AG04450 (cell line): ENCODE data around the gene RGR. TPM values are rescaled to one million over a fixed set of nuclear protein-coding genes. Genes with fewer than 3 reads are reported as not detected.

Experiments
- CTCF ChIA-PET: fragments of 300-600, 350-600 bp; formaldehyde crosslinking; extraction: SDS; loops from one replicate; lab custom pipeline; 2022; ENCODE audit warnings: antibody characterized with exemption, inconsistent platforms; lab: Charles Lee
- POLR2A ChIA-PET: fragments of 350-600 bp; formaldehyde crosslinking; extraction: SDS; loops from one replicate; lab custom pipeline; 2021; ENCODE audit warnings: antibody characterized with exemption, inconsistent platforms; lab: Yijun Ruan, JAX
- DNase-seq: peaks from one replicate; pipeline ENCODE4 v3.0.0-alpha.2; 2011; ENCODE audit warnings: low read depth, low spot score
- H3K27ac ChIP-seq: one replicate; pipeline ENCODE4 v1.5.1; 2012; ENCODE audit warnings: low read depth, low read length, control low read depth
- H3K27me3 ChIP-seq: one replicate; pipeline ENCODE4 v1.6.0; 2012; ENCODE audit warnings: low read length; ENCODE audit not compliant: control insufficient read depth, insufficient read depth
- H3K4me3 ChIP-seq: 2 replicates; pipeline ENCODE4 v1.5.1; 2011; ENCODE audit warnings: mild to moderate bottlenecking, low read depth, low read length, control low read depth
- H3K9me3 ChIP-seq: 2 replicates; pipeline ENCODE4 v1.5.1; 2012; ENCODE audit warnings: low read length; ENCODE audit not compliant: control insufficient read depth, insufficient read depth
- polyA plus RNA-seq: library from polyadenylated mRNA; depleted of rRNA; stranded (reverse); fragments of >200 nt; gene quantifications from 2 replicates; pipeline ENCODE4 v1.2.3, GENCODE V29; 2011
- TF ChIP-seq, protein P1 (sequence below): IDR thresholded peaks from 2 replicates; pipeline ENCODE4 v1.5.1; 2011; ENCODE audit warnings: low read depth, low read length, control low read depth, inconsistent platforms

RGR gene
- polyA plus RNA-seq, 1 experiment, result not detected

DNA sequence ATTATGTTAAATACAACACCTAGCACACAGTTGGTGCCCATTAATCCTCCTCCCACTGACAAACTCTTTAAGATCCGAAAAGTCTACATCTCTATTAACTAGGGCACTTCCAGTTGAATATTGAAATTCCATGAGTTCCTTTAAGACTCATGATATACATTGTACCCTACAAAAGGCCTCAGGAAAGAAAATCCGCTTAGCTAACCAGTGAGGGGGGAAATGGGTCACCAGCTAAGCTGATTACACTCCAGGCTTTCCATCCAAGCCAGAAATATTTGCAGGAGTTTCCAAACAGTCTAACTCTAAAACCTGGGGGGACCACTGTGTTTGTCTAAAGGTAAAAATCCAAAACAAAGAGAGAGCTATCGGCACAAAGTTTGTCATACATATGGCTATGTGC lies 18.2 kb upstream of the RGR start:
- ChIA-PET CTCF (no interaction called here), POLR2A (no interaction called here)
- Histone ChIP-seq H3K4me3 (no peak overlapping the region), H3K27me3 (no peaks in the 10 kb centered on the region), H3K27ac (no peak overlapping the region), H3K9me3 (no peaks in the 10 kb centered on the region)
- DNase-seq, result no peak
- TF ChIP-seq, protein P1, sequence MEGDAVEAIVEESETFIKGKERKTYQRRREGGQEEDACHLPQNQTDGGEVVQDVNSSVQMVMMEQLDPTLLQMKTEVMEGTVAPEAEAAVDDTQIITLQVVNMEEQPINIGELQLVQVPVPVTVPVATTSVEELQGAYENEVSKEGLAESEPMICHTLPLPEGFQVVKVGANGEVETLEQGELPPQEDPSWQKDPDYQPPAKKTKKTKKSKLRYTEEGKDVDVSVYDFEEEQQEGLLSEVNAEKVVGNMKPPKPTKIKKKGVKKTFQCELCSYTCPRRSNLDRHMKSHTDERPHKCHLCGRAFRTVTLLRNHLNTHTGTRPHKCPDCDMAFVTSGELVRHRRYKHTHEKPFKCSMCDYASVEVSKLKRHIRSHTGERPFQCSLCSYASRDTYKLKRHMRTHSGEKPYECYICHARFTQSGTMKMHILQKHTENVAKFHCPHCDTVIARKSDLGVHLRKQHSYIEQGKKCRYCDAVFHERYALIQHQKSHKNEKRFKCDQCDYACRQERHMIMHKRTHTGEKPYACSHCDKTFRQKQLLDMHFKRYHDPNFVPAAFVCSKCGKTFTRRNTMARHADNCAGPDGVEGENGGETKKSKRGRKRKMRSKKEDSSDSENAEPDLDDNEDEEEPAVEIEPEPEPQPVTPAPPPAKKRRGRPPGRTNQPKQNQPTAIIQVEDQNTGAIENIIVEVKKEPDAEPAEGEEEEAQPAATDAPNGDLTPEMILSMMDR, result no peak

DNA sequence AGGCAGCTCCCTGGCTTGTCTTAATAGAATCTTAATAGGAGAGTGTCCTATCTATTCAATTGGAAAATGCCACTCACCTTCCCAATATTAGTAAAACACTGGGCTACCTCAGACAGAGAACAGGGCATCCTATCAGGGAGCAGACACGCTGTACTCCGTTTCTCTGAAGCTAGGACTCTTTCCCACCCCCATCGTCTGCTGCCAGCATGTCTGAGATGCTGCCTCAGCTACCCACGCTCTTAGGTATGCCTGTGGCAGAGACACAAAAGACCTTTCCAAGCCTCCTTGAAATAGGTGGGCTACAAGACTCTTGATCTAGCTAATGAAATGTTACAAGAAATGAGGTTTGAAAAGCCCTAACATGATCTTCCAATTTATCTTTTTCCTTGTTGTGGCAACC lies 17.0 kb upstream of the RGR start:
- ChIA-PET CTCF (no interaction called here), POLR2A (no interaction called here)
- DNase-seq, result no peak
- H3K27me3 ChIP-seq, result no peaks in the 10 kb centered on the region
- H3K27ac ChIP-seq, result no peak overlapping the region
- no peak overlapping the region for H3K4me3 ChIP-seq
- H3K9me3 ChIP-seq, result no peaks in the 10 kb centered on the region
- TF ChIP-seq, protein P1, result no peak

DNA sequence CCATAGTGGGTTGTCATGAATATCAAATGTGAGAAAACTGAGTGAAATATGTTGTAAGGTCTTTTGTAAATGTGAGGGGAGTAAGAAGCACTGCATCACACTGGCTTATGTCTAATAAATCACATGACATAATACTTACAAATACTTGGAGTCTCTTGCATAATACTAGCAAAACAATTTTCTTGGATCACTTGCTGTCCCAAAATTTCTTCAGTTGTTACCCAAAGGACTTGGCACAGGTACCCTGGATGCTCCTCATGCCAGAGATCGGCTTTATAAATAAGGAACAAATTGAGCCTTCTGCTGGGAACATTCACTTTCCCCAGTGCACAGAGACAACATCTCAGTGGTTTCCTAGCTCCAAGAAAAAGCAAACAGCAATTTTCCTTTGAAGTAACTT lies 14.5 kb upstream of the RGR start:
- no peaks in the 10 kb centered on the region for H3K9me3 ChIP-seq
- no peaks in the 10 kb centered on the region for H3K27me3 ChIP-seq
- POLR2A ChIA-PET, result no interaction called here
- CTCF ChIA-PET, result no interaction called here
- DNase-seq, result no peak
- no peak overlapping the region for H3K27ac ChIP-seq
- TF ChIP-seq, protein P1, result no peak
- H3K4me3 ChIP-seq, result no peak overlapping the region

DNA sequence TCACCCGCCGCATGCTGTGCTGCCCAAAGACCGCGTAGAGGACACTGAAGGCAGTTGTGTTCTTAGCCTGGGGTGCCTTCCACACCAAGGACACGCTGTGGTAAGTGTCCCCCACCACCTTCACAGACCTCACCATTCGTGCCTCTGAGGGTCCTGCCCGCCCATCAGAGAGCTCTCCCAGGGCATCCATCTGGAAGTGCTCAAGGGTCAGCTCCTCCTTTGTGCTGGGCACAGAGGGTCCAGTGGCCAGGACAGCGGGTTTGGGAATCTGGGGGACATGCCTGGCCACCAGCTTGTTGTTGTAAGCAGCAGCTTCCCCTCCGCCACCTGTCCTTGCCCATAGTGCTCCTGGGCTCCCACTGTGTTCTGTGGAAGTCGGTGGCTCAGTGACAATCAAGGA lies 12.5 kb upstream of the RGR start:
- CTCF ChIA-PET, result no interaction called here

DNA sequence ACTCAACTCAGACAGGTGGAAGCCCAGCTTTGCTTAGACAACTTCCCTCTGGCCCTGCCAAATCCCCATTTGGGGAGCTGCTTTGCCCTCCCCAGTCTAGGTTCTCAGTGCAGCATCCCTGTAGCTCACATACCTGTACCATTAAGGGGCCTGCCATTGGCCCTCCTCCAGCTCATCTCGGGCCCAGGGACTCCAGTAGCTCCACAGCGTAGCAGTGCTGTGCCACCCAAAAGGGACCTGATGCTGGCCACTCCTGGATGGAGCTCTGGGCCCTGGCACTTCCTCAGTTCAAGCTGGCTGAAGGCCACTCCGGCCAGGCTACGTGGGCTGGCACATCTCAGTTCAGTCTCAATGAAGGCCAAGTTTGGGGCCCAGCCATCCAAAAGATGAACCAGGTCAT lies 10.9 kb upstream of the RGR start:
- ChIA-PET CTCF (no interaction called here), POLR2A (no interaction called here)
- no peak for DNase-seq
- TF ChIP-seq, protein P1, result no peak
- Histone ChIP-seq H3K27me3 (no peaks in the 10 kb centered on the region), H3K27ac (no peak overlapping the region), H3K4me3 (no peak overlapping the region), H3K9me3 (no peaks in the 10 kb centered on the region; the same call in 1 of the 2 replicates)

More for the DNA sequence above, 12.5 kb upstream of the RGR start:
- no peaks in the 10 kb centered on the region for H3K27me3 ChIP-seq
- DNase-seq, result no peak
- no peak overlapping the region for H3K4me3 ChIP-seq
- no peaks in the 10 kb centered on the region; the same call in 1 of the 2 replicates for H3K9me3 ChIP-seq
- H3K27ac ChIP-seq, result no peak overlapping the region
- POLR2A ChIA-PET, result no interaction called here
- TF ChIP-seq, protein P1, result no peak
